HG03575 (cell line): ENCODE results near the gene ASIC4.

Experiments
- ATAC-seq: cut with Tn5 transposase; IDR thresholded peaks from one replicate; pipeline ENCODE4 v1.9.1; 2021; ENCODE audit not compliant: unreplicated experiment, insufficient number of reproducible peaks, low FRiP score; ENCODE audit errors: extremely low read depth

Gene ASIC4

GRCh38 chr2:219509780-219510511, 4.3 kb upstream of the ASIC4 start:
- ATAC-seq, result no peak

- ATAC-seq, result no peak
Measured at GRCh38 chr2:219510512-219511135, 3.7 kb upstream of the ASIC4 start.

- no peak for ATAC-seq
Measured at GRCh38 chr2:219511547-219512325, 2.5 kb upstream of the ASIC4 start.

GRCh38 chr2:219512524-219513216, 1.6 kb upstream of the ASIC4 start:
- ATAC-seq, result no peak

GRCh38 chr2:219513787-219514186, 495 bp upstream of the ASIC4 start:
- ATAC-seq, result no peak

GRCh38 chr2:219514836-219515235, 554 bp downstream of the ASIC4 start:
- ATAC-seq, result no peak

GRCh38 chr2:219515874-219516629, 1.8 kb downstream of the ASIC4 start:
- no peak for ATAC-seq

GRCh38 chr2:219516888-219517287, 2.6 kb downstream of the ASIC4 start:
- ATAC-seq, result no peak

GRCh38 chr2:219517954-219518778, 3.9 kb downstream of the ASIC4 start:
- ATAC-seq, result no peak

- no peak for ATAC-seq
Measured at GRCh38 chr2:219519526-219519916, 5.2 kb downstream of the ASIC4 start.

GRCh38 chr2:219520079-219520478, 5.8 kb downstream of the ASIC4 start:
- ATAC-seq, result no peak

- ATAC-seq, result no peak
Measured at GRCh38 chr2:219521066-219521880, 7.0 kb downstream of the ASIC4 start.

- no peak for ATAC-seq
Measured at GRCh38 chr2:219522111-219523030, 8.1 kb downstream of the ASIC4 start.

- no peak for ATAC-seq
Measured at GRCh38 chr2:219523031-219523671, 8.9 kb downstream of the ASIC4 start.

GRCh38 chr2:219524817-219525216, 10.5 kb downstream of the ASIC4 start:
- ATAC-seq, result no peak
